Measurements from ENCODE around the gene TSSK6.

Gene TSSK6

DNA sequence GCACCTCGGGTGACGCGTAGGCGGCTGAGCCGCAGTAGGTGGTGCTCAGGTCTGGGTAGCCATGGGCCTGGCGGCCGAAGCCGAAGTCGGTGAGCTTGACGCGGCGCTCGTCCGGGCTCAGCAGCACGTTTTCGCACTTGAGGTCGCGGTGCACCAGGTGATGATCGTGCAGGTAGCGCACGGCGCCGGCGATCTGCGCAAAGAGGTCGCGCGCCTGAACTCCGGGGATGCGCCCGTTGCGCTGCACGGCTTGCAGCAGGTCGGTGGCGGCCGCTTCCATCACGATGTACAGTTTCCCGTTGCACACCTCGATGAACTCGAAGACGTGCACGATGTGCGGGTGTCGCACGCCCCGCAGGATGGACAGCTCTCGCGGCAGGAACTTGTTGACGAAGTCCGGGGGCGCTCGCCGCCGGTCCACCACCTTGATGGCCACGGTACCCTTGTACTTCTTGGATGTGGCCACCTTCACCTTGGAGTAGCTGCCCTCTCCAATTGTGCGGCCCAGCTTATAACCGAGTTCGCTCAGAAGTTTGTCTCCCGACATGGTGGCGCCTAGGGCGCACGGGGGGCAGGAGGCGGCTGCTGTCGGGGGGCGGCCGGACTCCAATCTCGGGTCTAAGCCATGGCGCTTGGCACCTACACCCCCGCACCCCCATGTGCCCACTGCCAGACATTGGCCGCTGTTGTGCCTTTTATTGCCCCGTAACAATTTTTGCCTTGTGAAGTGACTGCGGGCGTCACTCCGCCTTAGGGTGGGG, at the start of gene TSSK6:
TSS of gene TSSK6 (minus strand) at position 668 of the 761 bp plus-strand sequence. CDS start at position 547, 121 bp downstream.
- POLR2A ChIA-PET: interaction anchor here (0.6 to 2.3 kb wide), 13 partner anchors 9 to 345 kb away, joined by 3 to 7 read pairs (median 5); partner anchors contain the start of genes GATAD2A and MEF2B
- CTCF ChIA-PET: no interaction called here
- DNase-seq (ENCODE audit: extremely low spot score): no peak
- TF ChIP-seq NFRKB (IDR thresholded peaks at IDR 0.05) (no peak), ELF4 (IDR thresholded peaks at IDR 0.05) (no peak), HDGF (IDR thresholded peaks at IDR 0.05; ENCODE audit: borderline replicate concordance) (no peak), SUZ12 (IDR thresholded peaks at IDR 0.05) (no peak), BHLHE40 (IDR thresholded peaks at IDR 0.05; ENCODE audit: borderline replicate concordance) (no peak), LEF1 (IDR thresholded peaks at IDR 0.05; ENCODE audit: borderline replicate concordance) (no peak), TARDBP (IDR thresholded peaks at IDR 0.05) (no peak), ZNF384 (IDR thresholded peaks at IDR 0.05) (no peak), FOXK2 (IDR thresholded peaks at IDR 0.05) (no peak), FOXA1 (IDR thresholded peaks at IDR 0.05) (no peak), CTBP1 (IDR thresholded peaks at IDR 0.05; ENCODE audit: borderline replicate concordance) (no peak), SP1 (IDR thresholded peaks at IDR 0.05) (no peak)

DNA sequence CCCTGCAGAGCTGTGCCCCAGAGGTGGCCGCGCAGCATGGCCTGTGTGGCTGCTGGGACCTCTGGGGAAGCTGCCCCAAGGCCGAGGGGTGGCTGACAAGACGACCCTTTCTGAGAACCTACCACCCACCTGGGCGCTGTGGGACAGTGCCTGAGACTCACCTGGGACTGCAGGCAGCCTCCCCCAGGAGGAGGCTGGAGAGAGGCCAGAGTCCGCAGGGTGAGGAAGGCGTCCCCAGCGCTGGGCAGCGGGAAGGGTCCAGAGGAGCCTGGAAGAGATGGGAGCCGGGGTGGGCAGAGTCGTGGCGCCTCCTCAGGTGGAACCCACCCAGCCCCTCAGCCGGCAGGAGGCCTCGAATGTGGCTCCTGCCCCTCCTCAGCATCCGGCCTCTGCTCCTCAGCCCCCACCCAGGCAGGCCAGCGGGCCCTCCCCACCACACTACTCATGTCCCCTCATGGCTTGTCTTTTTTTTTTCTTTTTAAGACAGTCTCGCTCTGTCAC, 48.0 kb upstream of the TSSK6 start:
- ChIA-PET CTCF (interaction anchor here (1.6 kb wide), 1 partner anchor 9 kb away, joined by 4 read pairs; no protein-coding TSS in a partner anchor), POLR2A (no interaction called here)
- no peak for DNase-seq (ENCODE audit: extremely low spot score)
- TF ChIP-seq LEF1 (IDR thresholded peaks at IDR 0.05; ENCODE audit: borderline replicate concordance) (no peak), SP1 (IDR thresholded peaks at IDR 0.05) (no peak), CTBP1 (IDR thresholded peaks at IDR 0.05; ENCODE audit: borderline replicate concordance) (no peak), ARNT (IDR thresholded peaks at IDR 0.05) (no peak), HDGF (IDR thresholded peaks at IDR 0.05; ENCODE audit: borderline replicate concordance) (no peak), BHLHE40 (IDR thresholded peaks at IDR 0.05; ENCODE audit: borderline replicate concordance) (no peak), TARDBP (IDR thresholded peaks at IDR 0.05) (no peak), NFRKB (IDR thresholded peaks at IDR 0.05) (no peak), FOXA1 (IDR thresholded peaks at IDR 0.05) (no peak)
- TF ChIP-seq, protein P1, sequence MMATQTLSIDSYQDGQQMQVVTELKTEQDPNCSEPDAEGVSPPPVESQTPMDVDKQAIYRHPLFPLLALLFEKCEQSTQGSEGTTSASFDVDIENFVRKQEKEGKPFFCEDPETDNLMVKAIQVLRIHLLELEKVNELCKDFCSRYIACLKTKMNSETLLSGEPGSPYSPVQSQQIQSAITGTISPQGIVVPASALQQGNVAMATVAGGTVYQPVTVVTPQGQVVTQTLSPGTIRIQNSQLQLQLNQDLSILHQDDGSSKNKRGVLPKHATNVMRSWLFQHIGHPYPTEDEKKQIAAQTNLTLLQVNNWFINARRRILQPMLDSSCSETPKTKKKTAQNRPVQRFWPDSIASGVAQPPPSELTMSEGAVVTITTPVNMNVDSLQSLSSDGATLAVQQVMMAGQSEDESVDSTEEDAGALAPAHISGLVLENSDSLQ (IDR thresholded peaks at IDR 0.05): no peak

DNA sequence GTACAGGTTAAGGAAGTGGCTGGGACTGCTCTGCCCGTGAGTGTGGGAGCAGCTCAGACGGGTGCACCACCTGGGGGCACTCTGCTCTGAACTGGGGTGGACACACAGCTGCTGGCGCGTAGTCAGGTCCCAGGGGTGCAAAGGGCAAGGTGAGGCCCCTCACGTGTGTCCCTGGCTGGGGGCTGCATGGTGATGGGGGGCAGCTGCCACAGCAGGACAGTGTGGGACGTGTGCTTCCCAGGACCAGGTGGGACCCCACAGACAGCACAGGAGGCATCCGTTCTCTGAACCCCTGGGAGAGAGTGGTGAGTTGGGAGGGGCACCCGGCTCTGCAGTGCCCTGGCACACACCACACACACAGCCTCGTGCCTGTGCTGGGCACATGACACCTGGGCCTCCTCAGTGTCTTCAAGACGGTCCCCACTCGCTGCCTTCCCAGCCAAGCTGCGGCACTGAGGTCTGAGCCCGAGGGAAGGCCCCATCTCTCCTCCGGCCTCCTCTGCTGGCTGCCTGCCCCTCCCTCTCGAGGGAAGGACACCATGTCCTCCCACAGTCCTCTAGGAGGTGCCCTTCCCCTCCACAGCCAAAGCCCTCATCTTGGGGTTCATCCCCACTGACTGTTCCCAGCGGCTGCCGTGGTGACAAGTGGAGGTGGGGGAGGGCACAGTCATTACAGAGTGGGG, 47.5 kb upstream of the TSSK6 start:
- TF ChIP-seq BHLHE40 (IDR thresholded peaks at IDR 0.05; ENCODE audit: borderline replicate concordance): no peak
- TF ChIP-seq FOXA1 (IDR thresholded peaks at IDR 0.05): no peak
- no peak for TF ChIP-seq FOXM1 (IDR thresholded peaks at IDR 0.05; ENCODE audit: borderline replicate concordance)
- no peak for TF ChIP-seq NFRKB (IDR thresholded peaks at IDR 0.05)
- TF ChIP-seq SUZ12 (IDR thresholded peaks at IDR 0.05): no peak
- TF ChIP-seq TARDBP (IDR thresholded peaks at IDR 0.05): no peak
- TF ChIP-seq ZNF384 (IDR thresholded peaks at IDR 0.05): no peak
- TF ChIP-seq, protein P1 (IDR thresholded peaks at IDR 0.05): no peak
- TF ChIP-seq HDGF (IDR thresholded peaks at IDR 0.05; ENCODE audit: borderline replicate concordance): no peak
- DNase-seq (ENCODE audit: extremely low spot score): no peak
- CTCF ChIA-PET: interaction anchor here (1.6 kb wide), 1 partner anchor 8 kb away, joined by 4 read pairs; no protein-coding TSS in a partner anchor
- POLR2A ChIA-PET: no interaction called here

DNA sequence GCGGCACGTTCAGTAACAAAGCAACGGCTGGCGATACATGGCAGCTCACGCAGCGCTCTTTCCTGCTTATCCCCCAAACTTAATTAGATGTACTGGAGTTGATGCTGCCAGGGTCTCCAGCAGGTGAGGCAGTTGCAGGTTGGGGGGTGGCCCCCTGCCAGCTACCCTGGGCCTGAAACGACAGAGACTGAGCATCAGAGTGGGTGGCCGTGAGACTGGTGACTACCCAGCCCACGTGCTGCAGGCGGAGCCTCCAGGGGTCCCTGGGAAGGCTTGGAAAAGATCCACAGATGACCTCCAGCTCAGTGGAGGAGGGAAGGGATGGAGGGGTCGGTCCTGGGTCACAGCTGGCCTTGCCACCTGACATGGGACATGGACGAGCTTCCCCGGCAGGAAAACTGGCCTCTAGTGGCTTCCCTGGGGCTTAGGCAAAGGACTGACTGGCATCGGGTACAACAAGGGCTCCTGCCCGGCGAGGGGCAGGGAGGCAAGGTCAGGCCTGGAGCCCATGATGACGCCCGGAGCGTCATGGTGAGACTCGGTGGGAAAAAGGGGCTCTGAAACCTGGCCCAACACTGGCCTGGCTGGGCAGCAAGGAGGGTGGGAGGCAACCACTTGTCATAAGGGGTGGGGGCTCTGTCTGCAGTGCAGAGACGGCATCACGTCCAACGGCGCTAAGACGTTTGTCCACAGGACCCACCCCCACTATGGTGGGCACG, 46.8 kb upstream of the TSSK6 start:
- ChIA-PET CTCF (interaction anchor here (0.6 to 1.6 kb wide), 3 partner anchors 8 to 48 kb away, joined by 3 to 4 read pairs (median 4); no protein-coding TSS in a partner anchor), POLR2A (no interaction called here)
- DNase-seq (ENCODE audit: extremely low spot score): no peak
- TF ChIP-seq HDGF (IDR thresholded peaks at IDR 0.05; ENCODE audit: borderline replicate concordance): no peak
- TF ChIP-seq FOXM1 (IDR thresholded peaks at IDR 0.05; ENCODE audit: borderline replicate concordance): no peak
- no peak for TF ChIP-seq FOXK2 (IDR thresholded peaks at IDR 0.05)
- no peak for TF ChIP-seq TARDBP (IDR thresholded peaks at IDR 0.05)
- no peak for TF ChIP-seq ELF4 (IDR thresholded peaks at IDR 0.05)
- no peak for TF ChIP-seq SUZ12 (IDR thresholded peaks at IDR 0.05)
- TF ChIP-seq L3MBTL2 (conservative IDR thresholded peaks at IDR 0.05): no peak
- TF ChIP-seq CTBP1 (IDR thresholded peaks at IDR 0.05; ENCODE audit: borderline replicate concordance): no peak
- TF ChIP-seq, protein P1 (IDR thresholded peaks at IDR 0.05): no peak
- TF ChIP-seq LEF1 (IDR thresholded peaks at IDR 0.05; ENCODE audit: borderline replicate concordance): no peak
- TF ChIP-seq BHLHE40 (IDR thresholded peaks at IDR 0.05; ENCODE audit: borderline replicate concordance): no peak
- TF ChIP-seq SP1 (IDR thresholded peaks at IDR 0.05): no peak
- no peak for TF ChIP-seq NFRKB (IDR thresholded peaks at IDR 0.05)
- TF ChIP-seq FOXA1 (IDR thresholded peaks at IDR 0.05): no peak
- no peak for TF ChIP-seq ZNF384 (IDR thresholded peaks at IDR 0.05)
- no peak for TF ChIP-seq ARNT (IDR thresholded peaks at IDR 0.05)

DNA sequence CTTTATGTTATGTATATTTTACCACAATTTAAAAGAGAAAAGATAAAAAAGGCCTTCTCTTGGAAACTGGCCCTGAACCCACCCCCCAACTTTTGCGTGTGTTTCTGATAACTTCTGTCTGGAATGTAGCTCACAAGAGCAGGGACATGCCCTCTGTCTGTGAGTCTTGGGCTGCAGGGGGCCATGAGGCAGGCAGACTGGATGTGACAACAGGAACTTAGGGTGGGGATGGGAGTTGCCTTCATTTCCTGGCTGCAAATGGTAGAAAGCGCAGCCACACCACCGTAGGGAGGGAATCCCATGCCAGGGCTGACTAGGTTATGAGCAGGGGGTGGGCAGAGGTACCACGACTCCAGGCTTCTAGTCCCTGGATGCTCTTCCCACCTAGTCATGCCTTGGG, 44.6 kb upstream of the TSSK6 start:
- CTCF ChIA-PET: interaction anchor here (0.6 to 1.0 kb wide), 4 partner anchors 23 to 623 kb away, joined by 3 to 4 read pairs (median 3); no protein-coding TSS in a partner anchor
- POLR2A ChIA-PET: no interaction called here
- TF ChIP-seq SP1 (IDR thresholded peaks at IDR 0.05) (no peak), NFRKB (IDR thresholded peaks at IDR 0.05) (no peak), ELF4 (IDR thresholded peaks at IDR 0.05) (no peak), LEF1 (IDR thresholded peaks at IDR 0.05; ENCODE audit: borderline replicate concordance) (no peak), CTBP1 (IDR thresholded peaks at IDR 0.05; ENCODE audit: borderline replicate concordance) (no peak), ZNF384 (IDR thresholded peaks at IDR 0.05) (no peak), L3MBTL2 (conservative IDR thresholded peaks at IDR 0.05) (no peak), SUZ12 (IDR thresholded peaks at IDR 0.05) (no peak), BHLHE40 (IDR thresholded peaks at IDR 0.05; ENCODE audit: borderline replicate concordance) (no peak), FOXM1 (IDR thresholded peaks at IDR 0.05; ENCODE audit: borderline replicate concordance) (no peak), TARDBP (IDR thresholded peaks at IDR 0.05) (no peak), HDGF (IDR thresholded peaks at IDR 0.05; ENCODE audit: borderline replicate concordance) (no peak), FOXK2 (IDR thresholded peaks at IDR 0.05) (no peak), ARNT (IDR thresholded peaks at IDR 0.05) (no peak), FOXA1 (IDR thresholded peaks at IDR 0.05) (no peak)
- TF ChIP-seq, protein P1 (IDR thresholded peaks at IDR 0.05): no peak
- DNase-seq (ENCODE audit: extremely low spot score): no peak

Data from HEK293T (cell line).